Activated T-cell treated with anti-CD3 and anti-CD28 coated beads, Interleukin-2, amount 50 U/mL, for 72 hours (primary cell): ENCODE measurements around the gene NCK2. TPM values are rescaled to one million over a fixed set of nuclear protein-coding genes. Genes with fewer than 3 reads are reported as not detected.
A peak's percentile ranks its signal among the peaks of the same experiment; 100 is the strongest.

Experiments
- ATAC-seq, 2 donors: fragments of 150-1000 bp; cut with Tn5 transposase; replicated peaks in 1 of 2; 2 replicates each; pipeline ENCODE4 v1.10.0; 2021; ENCODE audit warnings: moderate library complexity in 2 of 2, mild to moderate bottlenecking in 1 of 2
- DNase-seq, 2 donors: peaks; one replicate each; pipeline ENCODE4 v3.0.0; 2021 to 2022; ENCODE audit warnings: mixed read lengths in 1 of 2
- H3K27ac Mint-ChIP-seq: one replicate; pipeline ENCODE4 v1.8.0; 2022; ENCODE audit warnings: mild to moderate bottlenecking, moderate library complexity, mixed read lengths
- H3K27me3 Mint-ChIP-seq: one replicate; pipeline ENCODE4 v1.8.0; 2022; ENCODE audit warnings: low read depth, mixed read lengths
- H3K36me3 Mint-ChIP-seq, 2 donors: one replicate each; pipeline ENCODE4 v1.8.0; 2022; ENCODE audit warnings: mixed read lengths in 2 of 2, mild to moderate bottlenecking in 1 of 2; ENCODE audit not compliant: insufficient read depth in 2 of 2
- H3K4me1 Mint-ChIP-seq: one replicate; pipeline ENCODE4 v1.8.0; 2022; ENCODE audit warnings: low read depth, mixed read lengths
- H3K4me3 Mint-ChIP-seq, 2 donors: one replicate each; pipeline ENCODE4 v1.8.0; 2022; ENCODE audit warnings: mild to moderate bottlenecking in 2 of 2, mixed read lengths in 2 of 2, moderate library complexity in 2 of 2
- H3K9me3 Mint-ChIP-seq, 2 donors: one replicate each; pipeline ENCODE4 v1.8.0; 2022; ENCODE audit warnings: mixed read lengths in 2 of 2
- total RNA-seq, 2 donors: library from RNA; stranded (reverse); gene quantifications; one replicate each; pipeline ENCODE4 v1.2.3, GENCODE V29; 2022

NCK2 gene
- total RNA-seq, 2 donors from 2014 or later = 159 to 161 TPM

- Mint-ChIP-seq H3K4me1 (peaks cover 97% of the 10 kb centered on the region), H3K27ac (peak overlapping the region; percentile 99), H3K9me3 (no peaks in the 10 kb centered on the region), H3K27me3 (no peaks in the 10 kb centered on the region), H3K4me3 (peak overlapping the region; percentile 83 to 88), H3K36me3 (peaks cover 1 to 11% of the 10 kb centered on the region in 2 donors)
- ATAC-seq = no peak
- DNase-seq = no peak
Observed at GRCh38 chr2:105794926-105795574, 50.3 kb downstream of the NCK2 start.

DNA sequence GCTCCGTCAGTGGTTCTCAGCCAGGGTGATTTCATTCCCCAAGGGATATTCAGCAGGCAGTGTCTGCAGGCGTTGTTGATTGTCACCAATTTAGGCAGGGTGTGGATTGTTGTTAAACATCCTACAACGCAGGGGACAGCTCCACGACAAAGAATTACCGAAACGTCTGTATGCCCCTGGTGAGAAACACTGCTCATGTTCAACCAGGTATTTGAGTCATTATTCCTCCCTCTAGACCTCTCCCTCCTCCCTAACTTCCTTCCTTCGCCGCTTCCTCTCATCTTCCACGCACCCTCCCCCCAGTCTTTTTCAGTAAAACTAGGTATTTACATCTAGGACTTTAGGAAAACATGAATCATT is 50.8 kb downstream of the NCK2 start:
- Mint-ChIP-seq H3K4me3 (peak overlapping the region; percentile 83 to 88), H3K9me3 (no peaks in the 10 kb centered on the region), H3K4me1 (peaks cover 97% of the 10 kb centered on the region), H3K36me3 (peaks cover 3 to 14% of the 10 kb centered on the region in 2 donors), H3K27ac (peak overlapping the region; percentile 99), H3K27me3 (no peaks in the 10 kb centered on the region)
- DNase-seq = no peak
- peak; percentile 22 to 35 for ATAC-seq

- Mint-ChIP-seq H3K9me3 (no peaks in the 10 kb centered on the region), H3K27ac (peak overlapping the region; percentile 99), H3K36me3 (peaks cover 6 to 16% of the 10 kb centered on the region in 2 donors), H3K4me3 (peak overlapping the region; percentile 83 to 88), H3K4me1 (peaks cover 97% of the 10 kb centered on the region), H3K27me3 (no peaks in the 10 kb centered on the region)
- ATAC-seq = peak; percentile 61 to 67
- peak; percentile 52 to 65 for DNase-seq
Observed at GRCh38 chr2:105796131-105796638, 51.5 kb downstream of the NCK2 start.

- Mint-ChIP-seq H3K27me3 (no peaks in the 10 kb centered on the region), H3K36me3 (peaks cover 8 to 17% of the 10 kb centered on the region in 2 donors), H3K4me1 (peaks cover 97% of the 10 kb centered on the region), H3K9me3 (no peaks in the 10 kb centered on the region), H3K27ac (peak overlapping the region; percentile 99), H3K4me3 (peak overlapping the region; percentile 83 to 88)
- DNase-seq = no peak
- ATAC-seq = peak; percentile 39 to 40
Observed at GRCh38 chr2:105796791-105797190, 52.1 kb downstream of the NCK2 start.

DNA sequence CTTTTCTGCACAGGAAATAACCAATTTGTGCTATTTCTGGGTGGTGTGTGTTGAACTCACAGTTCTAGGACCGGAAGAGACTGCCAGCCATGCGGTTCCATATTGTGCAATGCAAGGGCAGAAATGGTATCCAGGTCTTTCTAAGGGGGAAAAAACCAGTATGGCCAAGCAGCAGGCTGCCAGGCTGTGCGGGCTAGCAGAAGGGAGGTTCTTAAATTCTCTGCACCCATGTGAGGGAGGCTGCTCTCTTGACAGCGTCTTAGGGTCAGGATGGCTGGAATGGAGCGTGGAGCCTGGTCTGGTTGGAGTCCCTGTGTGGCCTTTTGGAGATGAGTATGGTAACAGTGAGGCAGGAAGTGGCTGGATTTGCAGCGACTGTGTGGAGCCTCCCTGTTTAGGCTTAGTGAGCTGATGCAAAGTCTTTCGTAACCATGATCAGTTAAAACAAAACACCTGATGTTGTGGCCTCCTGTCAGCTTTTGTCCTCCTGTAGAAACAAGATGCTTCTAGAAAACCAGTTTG is 52.6 kb downstream of the NCK2 start:
- peak overlapping the region; percentile 83 to 88 for H3K4me3 Mint-ChIP-seq
- DNase-seq (peak; percentile 46 to 52), ATAC-seq (peak; percentile 45 to 56)
- peaks cover 97% of the 10 kb centered on the region for H3K4me1 Mint-ChIP-seq
- H3K27ac Mint-ChIP-seq = peak overlapping the region; percentile 99
- H3K27me3 Mint-ChIP-seq = no peaks in the 10 kb centered on the region
- no peaks in the 10 kb centered on the region for H3K9me3 Mint-ChIP-seq
- peaks cover 8 to 19% of the 10 kb centered on the region in 2 donors for H3K36me3 Mint-ChIP-seq

- H3K27ac Mint-ChIP-seq = peak overlapping the region; percentile 99
- H3K4me1 Mint-ChIP-seq = peaks cover 97% of the 10 kb centered on the region
- no peaks in the 10 kb centered on the region for H3K9me3 Mint-ChIP-seq
- DNase-seq (peak; percentile 54 to 66), ATAC-seq (peak; percentile 14 to 29)
- H3K36me3 Mint-ChIP-seq = peaks cover 6 to 21% of the 10 kb centered on the region in 2 donors
- H3K4me3 Mint-ChIP-seq = peak overlapping the region; percentile 83 to 88
- H3K27me3 Mint-ChIP-seq = no peaks in the 10 kb centered on the region
Observed at GRCh38 chr2:105798595-105798994, 53.9 kb downstream of the NCK2 start.

- Mint-ChIP-seq H3K4me3 (peak overlapping the region; percentile 48 to 88), H3K27me3 (no peaks in the 10 kb centered on the region), H3K27ac (peak overlapping the region; percentile 94), H3K36me3 (peaks cover 7 to 27% of the 10 kb centered on the region in 2 donors), H3K4me1 (peaks cover 100% of the 10 kb centered on the region), H3K9me3 (no peaks in the 10 kb centered on the region)
- no peak for ATAC-seq
- DNase-seq = no peak
Observed at GRCh38 chr2:105800036-105800713, 55.5 kb downstream of the NCK2 start.

DNA sequence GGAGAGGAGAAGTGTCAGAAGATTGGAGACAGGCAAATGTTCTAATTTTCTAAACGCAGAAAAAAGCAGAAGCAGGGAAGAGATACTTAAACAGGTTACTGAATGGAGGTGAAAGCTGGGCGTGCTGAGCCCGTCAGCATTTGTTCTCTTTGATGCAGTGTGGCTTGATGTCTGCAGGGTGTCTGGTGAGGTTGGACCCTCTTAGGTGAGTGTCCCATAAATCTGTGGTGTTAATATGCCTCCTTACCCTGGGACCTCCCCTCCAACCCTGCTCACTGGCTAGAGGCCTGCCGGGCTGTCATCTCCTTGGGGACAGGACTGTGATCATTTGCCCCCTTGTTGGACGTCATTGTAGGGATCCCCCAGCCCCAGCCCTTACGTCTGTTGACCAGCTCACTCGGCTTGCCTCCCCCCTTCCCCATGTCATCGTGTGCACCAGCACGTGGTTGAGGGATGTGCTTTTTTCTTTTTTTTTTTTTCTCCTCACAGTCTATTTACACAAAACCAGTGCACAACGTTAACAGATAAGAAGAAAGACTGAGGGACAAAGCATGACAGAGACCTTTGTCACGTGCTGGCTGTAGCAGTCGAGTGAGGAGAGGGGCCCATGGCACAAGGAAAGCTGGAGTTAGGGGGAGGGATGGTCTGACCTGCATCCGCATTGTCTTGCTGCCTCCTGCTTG is 56.4 kb downstream of the NCK2 start:
- H3K36me3 Mint-ChIP-seq = peaks cover 7 to 27% of the 10 kb centered on the region in 2 donors
- H3K27ac Mint-ChIP-seq = peak overlapping the region; percentile 97
- peak overlapping the region; percentile 75 to 88 for H3K4me3 Mint-ChIP-seq
- ATAC-seq (no peak), DNase-seq (no peak)
- peaks cover 100% of the 10 kb centered on the region for H3K4me1 Mint-ChIP-seq
- no peaks in the 10 kb centered on the region for H3K27me3 Mint-ChIP-seq
- no peaks in the 10 kb centered on the region for H3K9me3 Mint-ChIP-seq

- H3K4me3 Mint-ChIP-seq = peak overlapping the region; percentile 75 to 88
- peak overlapping the region; percentile 97 for H3K27ac Mint-ChIP-seq
- no peak for ATAC-seq
- H3K9me3 Mint-ChIP-seq = no peaks in the 10 kb centered on the region
- DNase-seq = no peak
- H3K4me1 Mint-ChIP-seq = peaks cover 100% of the 10 kb centered on the region
- peaks cover 9 to 31% of the 10 kb centered on the region in 2 donors for H3K36me3 Mint-ChIP-seq
- H3K27me3 Mint-ChIP-seq = no peaks in the 10 kb centered on the region
Observed at GRCh38 chr2:105801961-105802360, 57.2 kb downstream of the NCK2 start.

- ATAC-seq (peak; percentile 84 to 88), DNase-seq (peak; percentile 78 to 79)
- H3K36me3 Mint-ChIP-seq = peaks cover 9 to 31% of the 10 kb centered on the region in 2 donors
- H3K4me1 Mint-ChIP-seq = peaks cover 100% of the 10 kb centered on the region
- H3K4me3 Mint-ChIP-seq = peak overlapping the region; percentile 75 to 88
- no peaks in the 10 kb centered on the region for H3K27me3 Mint-ChIP-seq
- no peaks in the 10 kb centered on the region for H3K9me3 Mint-ChIP-seq
- peak overlapping the region; percentile 97 for H3K27ac Mint-ChIP-seq
Observed at GRCh38 chr2:105802587-105802986, 57.9 kb downstream of the NCK2 start.

DNA sequence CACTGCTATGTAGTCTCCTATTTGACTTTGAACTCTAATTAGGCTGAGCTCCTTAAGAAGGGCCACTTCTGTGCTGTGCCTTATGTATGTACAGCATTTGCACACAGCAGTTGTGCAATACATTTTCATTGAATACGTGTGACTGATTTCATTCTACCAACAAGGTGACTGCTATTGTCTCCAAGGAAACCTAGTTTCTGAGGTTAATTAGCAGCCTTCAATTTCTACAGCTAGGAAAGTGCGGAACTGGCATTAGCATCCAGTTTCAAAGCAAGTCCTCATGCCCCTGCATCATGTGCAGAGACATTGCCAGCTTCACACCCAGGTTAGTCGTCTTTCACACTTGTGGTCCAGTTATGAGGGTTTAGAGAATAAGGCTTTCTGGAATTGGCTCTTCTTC is 58.6 kb downstream of the NCK2 start:
- Mint-ChIP-seq H3K27me3 (no peaks in the 10 kb centered on the region), H3K4me3 (peak overlapping the region; percentile 67 to 85), H3K27ac (peak overlapping the region; percentile 97), H3K4me1 (peaks cover 100% of the 10 kb centered on the region), H3K36me3 (peaks cover 9 to 36% of the 10 kb centered on the region in 2 donors), H3K9me3 (no peaks in the 10 kb centered on the region)
- DNase-seq = peak in 1 of 2 donors; percentile 49
- ATAC-seq = peak; percentile 53 to 54

DNA sequence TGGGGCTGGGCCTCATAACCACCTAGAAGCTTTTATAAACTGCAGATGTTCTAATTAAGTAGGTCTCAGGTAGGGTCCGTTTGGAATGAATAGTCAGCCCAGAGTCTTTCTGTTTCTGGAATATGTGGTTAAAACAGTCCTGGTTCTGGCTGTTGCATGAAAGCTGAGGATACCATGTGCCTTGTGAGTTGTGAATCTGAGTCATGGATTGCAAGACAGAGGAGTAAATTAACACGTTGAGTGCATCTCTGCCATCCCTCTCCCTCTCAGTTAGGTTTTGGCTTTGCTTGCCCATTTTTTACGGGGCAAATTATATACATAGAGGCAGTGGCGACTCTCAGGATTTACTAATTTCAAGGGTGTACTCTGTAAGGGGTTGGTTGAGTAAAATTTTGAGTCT is 59.1 kb downstream of the NCK2 start:
- H3K36me3 Mint-ChIP-seq = peaks cover 12 to 41% of the 10 kb centered on the region in 2 donors
- DNase-seq (no peak), ATAC-seq (peak; percentile 18 to 19)
- H3K27ac Mint-ChIP-seq = peak overlapping the region; percentile 97
- H3K4me1 Mint-ChIP-seq = peaks cover 100% of the 10 kb centered on the region
- peaks cover 0 to 2% of the 10 kb centered on the region in 2 donors for H3K9me3 Mint-ChIP-seq
- H3K4me3 Mint-ChIP-seq = peak overlapping the region; percentile 67 to 85
- no peaks in the 10 kb centered on the region for H3K27me3 Mint-ChIP-seq
